Keratinocyte (primary cell): Measurements from ENCODE around the gene CYP46A1.

ENCODE experiments used
- EZH2 ChIP-seq: IDR thresholded peaks from one replicate; pipeline ENCODE4 v1.6.1; 2012; ENCODE audit warnings: inconsistent platforms, mild to moderate bottlenecking, low read length, moderate library complexity
- TF ChIP-seq, protein P1 (sequence below), 3 experiments: IDR thresholded peaks in 1 of 3; conservative IDR thresholded peaks in 1 of 3; optimal IDR thresholded peaks in 1 of 3; 2 replicates in 2 of 3; 3 replicates in 1 of 3; pipeline versions ENCODE3 to v1.5.1; 2011; ENCODE audit warnings: low read length in 3 of 3, mild to moderate bottlenecking in 3 of 3, moderate library complexity in 2 of 3, control low read depth in 1 of 3, inconsistent platforms in 1 of 3; ENCODE audit not compliant: insufficient read depth in 2 of 3; ENCODE audit errors: extremely low read depth in 1 of 3

DNA sequence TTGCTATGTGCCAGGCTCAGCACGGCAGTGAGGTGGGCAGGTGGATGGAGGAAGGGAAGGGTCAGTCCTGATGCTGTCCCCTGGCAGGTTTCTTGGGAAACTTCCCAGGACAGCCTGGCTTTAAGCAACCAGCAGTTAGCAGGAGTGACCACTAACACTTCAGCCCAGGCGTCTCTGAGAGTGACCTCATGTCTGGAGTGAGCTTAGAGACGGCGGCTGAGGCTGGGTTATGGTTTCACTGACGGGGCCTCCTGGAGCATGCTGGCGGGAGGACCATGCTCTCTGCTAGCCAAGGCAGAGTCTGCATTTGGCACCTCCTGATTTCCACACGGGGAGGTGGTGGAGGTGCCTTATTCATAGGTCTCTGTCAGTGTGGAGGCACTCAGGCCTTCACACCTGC lies 36.7 kb upstream of the CYP46A1 start:
- TF ChIP-seq, protein P1, sequence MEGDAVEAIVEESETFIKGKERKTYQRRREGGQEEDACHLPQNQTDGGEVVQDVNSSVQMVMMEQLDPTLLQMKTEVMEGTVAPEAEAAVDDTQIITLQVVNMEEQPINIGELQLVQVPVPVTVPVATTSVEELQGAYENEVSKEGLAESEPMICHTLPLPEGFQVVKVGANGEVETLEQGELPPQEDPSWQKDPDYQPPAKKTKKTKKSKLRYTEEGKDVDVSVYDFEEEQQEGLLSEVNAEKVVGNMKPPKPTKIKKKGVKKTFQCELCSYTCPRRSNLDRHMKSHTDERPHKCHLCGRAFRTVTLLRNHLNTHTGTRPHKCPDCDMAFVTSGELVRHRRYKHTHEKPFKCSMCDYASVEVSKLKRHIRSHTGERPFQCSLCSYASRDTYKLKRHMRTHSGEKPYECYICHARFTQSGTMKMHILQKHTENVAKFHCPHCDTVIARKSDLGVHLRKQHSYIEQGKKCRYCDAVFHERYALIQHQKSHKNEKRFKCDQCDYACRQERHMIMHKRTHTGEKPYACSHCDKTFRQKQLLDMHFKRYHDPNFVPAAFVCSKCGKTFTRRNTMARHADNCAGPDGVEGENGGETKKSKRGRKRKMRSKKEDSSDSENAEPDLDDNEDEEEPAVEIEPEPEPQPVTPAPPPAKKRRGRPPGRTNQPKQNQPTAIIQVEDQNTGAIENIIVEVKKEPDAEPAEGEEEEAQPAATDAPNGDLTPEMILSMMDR (optimal IDR thresholded peaks at IDR 0.05 in 1 of 3, IDR thresholded peaks at IDR 0.05 in 1 of 3, conservative IDR thresholded peaks at IDR 0.05 in 1 of 3; ENCODE audit: extremely low read depth in 1 of 3, insufficient read depth in 2 of 3, low read length in 3 of 3): no peak
- TF ChIP-seq EZH2: no peak
